ENCODE measurements around the gene SNAPC2. TPM values are rescaled to one million over a fixed set of nuclear protein-coding genes. Genes with fewer than 3 reads are reported as not detected.
A peak's percentile ranks its signal among the peaks of the same experiment; 100 is the strongest.

Gene SNAPC2
- polyA plus RNA-seq, 1 of the 3 experiments (the other 2 are of a cell fraction): 38.7 TPM

- no peak for TF ChIP-seq TEAD4 (IDR thresholded peaks at IDR 0.05; ENCODE audit: borderline replicate concordance, insufficient read depth)
- no peak for TF ChIP-seq NFIC (IDR thresholded peaks at IDR 0.05; ENCODE audit: borderline replicate concordance)
- no peak for TF ChIP-seq RFX5 (IDR thresholded peaks at IDR 0.05; ENCODE audit: low read length)
- no peak for TF ChIP-seq EZH2phosphoT487 (IDR thresholded peaks at IDR 0.05; ENCODE audit: borderline replicate concordance, low read depth)
Measured at GRCh38 chr19:7913652-7914051, 6.5 kb upstream of the SNAPC2 start (continued).

GRCh38 chr19:7914099-7914498 is 6.0 kb upstream of the SNAPC2 start:
- peaks cover 0 to 35% of the 10 kb centered on the region in 2 experiments for H3K36me3 ChIP-seq (replicated peaks in 1 of 2; ENCODE audit: control insufficient read depth in 1 of 2, insufficient read depth in 2 of 2, low read length in 1 of 2)
- H3K9me3 ChIP-seq: no peaks in the 10 kb centered on the region
- ChIA-PET CTCF (no interaction called here), POLR2A (no interaction called here)
- no peak overlapping the region for H3K9ac ChIP-seq
- no peaks in the 10 kb centered on the region for H3K9me2 ChIP-seq
- no peaks in the 10 kb centered on the region for H4K20me1 ChIP-seq (ENCODE audit: insufficient read depth)
- H2AFZ ChIP-seq (ENCODE audit: low read depth): no peak overlapping the region
- H3F3A ChIP-seq (replicated peaks; ENCODE audit: insufficient read depth): peaks cover 6% of the 10 kb centered on the region
- H3K4me3 ChIP-seq (ENCODE audit: low read depth in 2 of 2, low read length in 1 of 2): no peak overlapping the region
- H3K4me1 ChIP-seq (ENCODE audit: control insufficient read depth in 1 of 2, insufficient read depth in 2 of 2, low read depth in 1 of 2, low read length in 1 of 2): peaks cover 0 to 9% of the 10 kb centered on the region in 2 experiments; a peak in 2 of 4 replicates
- no peaks in the 10 kb centered on the region for H3K79me2 ChIP-seq (ENCODE audit: insufficient read depth)
- no peak for DNase-seq
- no peak for TF ChIP-seq NFIC (IDR thresholded peaks at IDR 0.05; ENCODE audit: borderline replicate concordance)
- 0 out of 2 replicates have a peak, but pooled peaks have one; percentile 16 for TF ChIP-seq PBX3 (IDR thresholded peaks at IDR 0.05)
- no peak for TF ChIP-seq TAF1 (IDR thresholded peaks at IDR 0.05; ENCODE audit: borderline replicate concordance, low read depth, low read length)
- 83% methylated on average over 12 of the region's 12 CpGs for WGBS (ENCODE audit: low lambda C conversion rate)
- no peak overlapping the region for H3K27ac ChIP-seq (ENCODE audit: low read depth in 2 of 2, low read length in 1 of 2)
- H3K27me3 ChIP-seq (ENCODE audit: insufficient read depth): peaks cover 7% of the 10 kb centered on the region; the same call in 1 of the 2 replicates
- no peak overlapping the region for H3K4me2 ChIP-seq

DNA sequence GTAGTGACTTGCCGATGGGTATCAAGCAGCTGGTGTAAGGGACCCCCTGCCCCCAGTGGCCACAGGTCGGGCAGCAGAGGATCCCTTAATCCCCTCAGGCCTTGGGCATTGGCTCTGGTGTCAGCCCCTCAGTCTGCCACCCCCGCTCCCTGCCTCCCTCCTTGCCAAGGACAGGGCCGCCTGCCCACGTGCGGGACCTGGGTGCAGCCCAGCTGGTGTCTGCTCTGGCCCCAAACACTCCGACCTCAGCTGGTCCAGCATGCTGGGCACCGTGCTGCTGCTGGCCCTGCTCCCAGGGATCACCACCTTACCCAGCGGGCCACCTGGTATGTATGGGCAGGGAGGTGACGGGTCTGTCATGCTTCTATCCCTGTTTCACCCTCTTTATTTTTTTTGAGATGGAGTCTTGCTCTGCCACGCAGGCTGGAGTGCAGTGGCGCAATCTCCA is 5.5 kb upstream of the SNAPC2 start, which contains the start of gene TGFBR3L:
Gene TGFBR3L, plus strand, starts transcription at position 233 of the 448 bp plus-strand sequence.
- Histone ChIP-seq H3K9me2 (no peaks in the 10 kb centered on the region), H3K36me3 (replicated peaks in 1 of 2; ENCODE audit: control insufficient read depth in 1 of 2, insufficient read depth in 2 of 2, low read length in 1 of 2) (peaks cover 0 to 31% of the 10 kb centered on the region in 2 experiments), H3K9me3 (no peaks in the 10 kb centered on the region), H3K4me1 (ENCODE audit: control insufficient read depth in 1 of 2, insufficient read depth in 2 of 2, low read depth in 1 of 2, low read length in 1 of 2) (peaks cover 0 to 10% of the 10 kb centered on the region in 2 experiments; a peak in 2 of 4 replicates), H3K9ac (no peak within 1 kb of the TSS), H2AFZ (ENCODE audit: low read depth) (no peak within 1 kb of the TSS), H3K27ac (ENCODE audit: low read depth in 2 of 2, low read length in 1 of 2) (no peak within 1 kb of the TSS), H3K4me3 (ENCODE audit: low read depth in 2 of 2, low read length in 1 of 2) (no peak within 1 kb of the TSS), H4K20me1 (ENCODE audit: insufficient read depth) (no peaks in the 10 kb centered on the region), H3K4me2 (no peak within 1 kb of the TSS), H3K27me3 (ENCODE audit: insufficient read depth) (peaks cover 7% of the 10 kb centered on the region; the same call in 1 of the 2 replicates), H3F3A (replicated peaks; ENCODE audit: insufficient read depth) (peaks cover 7% of the 10 kb centered on the region), H3K79me2 (ENCODE audit: insufficient read depth) (no peaks in the 10 kb centered on the region)
- ChIA-PET POLR2A (no interaction called here), CTCF (interaction anchor here (4.5 kb wide), 1 partner anchor 62 kb away, joined by 26 read pairs; no protein-coding TSS in a partner anchor)
- DNase-seq: no peak
- no peak for TF ChIP-seq PBX3 (IDR thresholded peaks at IDR 0.05)
- no peak for TF ChIP-seq FOXM1 (IDR thresholded peaks at IDR 0.05; ENCODE audit: low read depth)
- no peak for TF ChIP-seq SIN3A (IDR thresholded peaks at IDR 0.05; ENCODE audit: borderline replicate concordance, low read depth, low read length)
- TF ChIP-seq ZBTB33 (IDR thresholded peaks at IDR 0.05; ENCODE audit: borderline replicate concordance, low read depth): no peak
- no peak for TF ChIP-seq SMC3 (IDR thresholded peaks at IDR 0.05; ENCODE audit: low read depth, low read length)
- no peak for TF ChIP-seq RXRA (IDR thresholded peaks at IDR 0.05; ENCODE audit: borderline replicate concordance, low read depth)
- no peak for TF ChIP-seq RAD21 (IDR thresholded peaks at IDR 0.05; ENCODE audit: low read length)
- no peak for TF ChIP-seq NRF1 (IDR thresholded peaks at IDR 0.05; ENCODE audit: low read depth, low read length)
- no peak for TF ChIP-seq MXI1 (IDR thresholded peaks at IDR 0.05; ENCODE audit: low read depth, low read length)
- TF ChIP-seq EP300 (IDR thresholded peaks at IDR 0.05; ENCODE audit: borderline replicate concordance in 1 of 2, low read depth in 1 of 2, low read length in 1 of 2): no peak
- TF ChIP-seq ELF1 (IDR thresholded peaks at IDR 0.05): no peak
- TF ChIP-seq, protein P1, sequence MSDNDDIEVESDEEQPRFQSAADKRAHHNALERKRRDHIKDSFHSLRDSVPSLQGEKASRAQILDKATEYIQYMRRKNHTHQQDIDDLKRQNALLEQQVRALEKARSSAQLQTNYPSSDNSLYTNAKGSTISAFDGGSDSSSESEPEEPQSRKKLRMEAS (IDR thresholded peaks at IDR 0.05; ENCODE audit: low read depth): no peak
- TF ChIP-seq, protein P2, sequence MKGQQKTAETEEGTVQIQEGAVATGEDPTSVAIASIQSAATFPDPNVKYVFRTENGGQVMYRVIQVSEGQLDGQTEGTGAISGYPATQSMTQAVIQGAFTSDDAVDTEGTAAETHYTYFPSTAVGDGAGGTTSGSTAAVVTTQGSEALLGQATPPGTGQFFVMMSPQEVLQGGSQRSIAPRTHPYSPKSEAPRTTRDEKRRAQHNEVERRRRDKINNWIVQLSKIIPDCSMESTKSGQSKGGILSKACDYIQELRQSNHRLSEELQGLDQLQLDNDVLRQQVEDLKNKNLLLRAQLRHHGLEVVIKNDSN (IDR thresholded peaks at IDR 0.05; ENCODE audit: borderline replicate concordance, low read depth): no peak
- TF ChIP-seq, protein P3, sequence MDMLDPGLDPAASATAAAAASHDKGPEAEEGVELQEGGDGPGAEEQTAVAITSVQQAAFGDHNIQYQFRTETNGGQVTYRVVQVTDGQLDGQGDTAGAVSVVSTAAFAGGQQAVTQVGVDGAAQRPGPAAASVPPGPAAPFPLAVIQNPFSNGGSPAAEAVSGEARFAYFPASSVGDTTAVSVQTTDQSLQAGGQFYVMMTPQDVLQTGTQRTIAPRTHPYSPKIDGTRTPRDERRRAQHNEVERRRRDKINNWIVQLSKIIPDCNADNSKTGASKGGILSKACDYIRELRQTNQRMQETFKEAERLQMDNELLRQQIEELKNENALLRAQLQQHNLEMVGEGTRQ (IDR thresholded peaks at IDR 0.05; ENCODE audit: borderline replicate concordance, low read depth, low read length): no peak
- TF ChIP-seq YY1 (IDR thresholded peaks at IDR 0.05; ENCODE audit: low read depth): no peak
- WGBS (ENCODE audit: low lambda C conversion rate): 87% methylated on average over 3 of the region's 12 CpGs
